GM06990 (cell line): Measurements from ENCODE around the gene CHURC1.

ENCODE experiments used
- DNase-seq: peaks from one replicate; pipeline ENCODE4 v3.0.0-alpha.2; 2011; ENCODE audit not compliant: insufficient read length; ENCODE audit errors: extremely low read depth
- H3K27me3 ChIP-seq: replicated peaks from 2 replicates; pipeline ENCODE4 v1.6.0; 2011; ENCODE audit warnings: low read length; ENCODE audit not compliant: control insufficient read depth, insufficient read depth
- H3K36me3 ChIP-seq: 2 replicates; pipeline ENCODE4 v1.5.1; 2011; ENCODE audit warnings: low read length; ENCODE audit not compliant: control insufficient read depth, insufficient read depth
- H3K4me3 ChIP-seq: replicated peaks from 2 replicates; pipeline ENCODE4 v1.5.1; 2011; ENCODE audit warnings: low read depth, mild to moderate bottlenecking, control low read depth, low read length
- TF ChIP-seq, protein P1 (sequence below): IDR thresholded peaks from 2 replicates; pipeline ENCODE4 v1.5.1; 2011; ENCODE audit warnings: low read length, control low read depth, mild to moderate bottlenecking, inconsistent platforms; ENCODE audit not compliant: insufficient read depth, poor library complexity, severe bottlenecking

CHURC1 gene

GRCh38 chr14:64878837-64879634, 35.2 kb upstream of the CHURC1 start:
- Histone ChIP-seq H3K27me3 (peaks cover 3% of the 10 kb centered on the region), H3K36me3 (no peaks in the 10 kb centered on the region), H3K4me3 (peak overlapping the region; percentile 62; the same call in 1 of the 2 replicates)
- peak; percentile 14 for DNase-seq
- TF ChIP-seq, protein P1, sequence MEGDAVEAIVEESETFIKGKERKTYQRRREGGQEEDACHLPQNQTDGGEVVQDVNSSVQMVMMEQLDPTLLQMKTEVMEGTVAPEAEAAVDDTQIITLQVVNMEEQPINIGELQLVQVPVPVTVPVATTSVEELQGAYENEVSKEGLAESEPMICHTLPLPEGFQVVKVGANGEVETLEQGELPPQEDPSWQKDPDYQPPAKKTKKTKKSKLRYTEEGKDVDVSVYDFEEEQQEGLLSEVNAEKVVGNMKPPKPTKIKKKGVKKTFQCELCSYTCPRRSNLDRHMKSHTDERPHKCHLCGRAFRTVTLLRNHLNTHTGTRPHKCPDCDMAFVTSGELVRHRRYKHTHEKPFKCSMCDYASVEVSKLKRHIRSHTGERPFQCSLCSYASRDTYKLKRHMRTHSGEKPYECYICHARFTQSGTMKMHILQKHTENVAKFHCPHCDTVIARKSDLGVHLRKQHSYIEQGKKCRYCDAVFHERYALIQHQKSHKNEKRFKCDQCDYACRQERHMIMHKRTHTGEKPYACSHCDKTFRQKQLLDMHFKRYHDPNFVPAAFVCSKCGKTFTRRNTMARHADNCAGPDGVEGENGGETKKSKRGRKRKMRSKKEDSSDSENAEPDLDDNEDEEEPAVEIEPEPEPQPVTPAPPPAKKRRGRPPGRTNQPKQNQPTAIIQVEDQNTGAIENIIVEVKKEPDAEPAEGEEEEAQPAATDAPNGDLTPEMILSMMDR: no peak

GRCh38 chr14:64879635-64880220, 34.5 kb upstream of the CHURC1 start, which contains the start of gene SPTB:
SPTB (minus strand) TSS chr14:64879907; CDS start chr14:64823094, 56,813 bp downstream.
- peak; percentile 61 for DNase-seq
- H3K36me3 ChIP-seq: no peaks in the 10 kb centered on the region
- TF ChIP-seq, protein P1: no peak
- peaks cover 3% of the 10 kb centered on the region for H3K27me3 ChIP-seq
- H3K4me3 ChIP-seq: peak within 1 kb of the TSS; percentile 62

DNA sequence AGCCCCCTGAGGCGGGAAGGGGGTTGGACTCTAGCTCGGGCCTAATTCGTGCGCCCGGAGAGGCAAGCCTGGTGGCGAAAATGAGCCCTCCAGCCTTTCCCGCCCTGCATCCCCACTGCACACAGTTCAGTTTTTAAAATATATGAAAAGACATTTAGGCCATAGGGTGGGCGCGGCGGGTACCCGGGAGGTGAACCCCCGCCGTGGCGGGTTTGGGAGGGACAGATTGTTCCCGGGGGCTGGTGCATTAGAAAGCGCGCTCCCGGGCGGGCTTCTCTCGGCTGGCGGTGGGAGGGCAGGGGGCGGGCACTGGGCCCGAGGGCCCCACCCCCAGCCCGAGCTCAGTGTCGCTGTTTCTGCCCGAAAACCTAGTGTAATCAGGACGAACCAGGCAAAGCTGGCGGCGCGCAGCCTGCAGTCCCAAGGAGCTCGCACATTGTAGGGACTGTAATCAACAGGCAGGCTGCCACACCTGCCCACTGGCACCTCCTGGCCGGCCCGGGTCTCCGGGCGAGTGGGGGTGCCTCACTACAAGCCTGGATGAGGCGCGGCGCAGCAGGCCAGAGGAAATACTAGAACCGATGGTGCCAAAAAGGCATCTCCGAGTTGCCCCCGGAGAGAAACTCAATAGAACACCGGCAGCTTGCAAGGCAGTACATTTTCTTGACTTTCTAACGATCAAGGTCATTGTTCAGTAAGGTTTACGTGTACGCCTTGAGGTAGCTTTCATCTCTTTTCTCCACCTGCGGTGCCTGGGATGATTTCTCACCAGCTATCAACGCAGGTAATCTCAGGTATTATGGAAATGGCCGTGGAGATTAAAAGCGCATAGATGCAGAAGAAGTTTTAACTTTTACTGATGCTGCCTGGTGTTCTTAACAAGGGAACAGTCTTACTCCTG, 33.8 kb upstream of the CHURC1 start:
- TF ChIP-seq, protein P1: no peak
- peaks cover 3% of the 10 kb centered on the region for H3K27me3 ChIP-seq
- DNase-seq: peak; percentile 65
- no peaks in the 10 kb centered on the region for H3K36me3 ChIP-seq
- H3K4me3 ChIP-seq: peak overlapping the region; percentile 62

DNA sequence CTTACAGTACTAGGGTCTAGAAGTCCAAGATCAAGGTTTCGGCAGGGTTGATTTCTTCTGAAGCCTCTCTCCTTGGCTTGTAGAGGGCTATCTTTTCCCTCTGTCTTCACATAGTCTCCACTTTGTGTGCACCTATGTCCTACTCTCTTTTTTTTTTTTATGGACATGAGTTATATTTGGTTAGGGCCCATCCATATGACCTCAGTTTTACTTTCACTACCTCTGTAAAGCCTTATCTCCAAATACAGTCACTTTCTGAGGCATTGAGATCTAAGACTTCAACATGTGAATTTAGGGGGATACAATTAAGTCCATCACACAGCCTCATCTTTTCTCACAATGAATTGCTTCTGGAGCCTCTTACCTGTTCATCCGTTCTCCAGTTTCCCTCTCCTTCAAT, 28.7 kb upstream of the CHURC1 start:
- Histone ChIP-seq H3K36me3 (no peaks in the 10 kb centered on the region), H3K27me3 (no peaks in the 10 kb centered on the region; the same call in 1 of the 2 replicates), H3K4me3 (no peak overlapping the region)
- DNase-seq: no peak
- TF ChIP-seq, protein P1: no peak

- no peaks in the 10 kb centered on the region; the same call in 1 of the 2 replicates for H3K27me3 ChIP-seq
- no peak for DNase-seq
- no peaks in the 10 kb centered on the region for H3K36me3 ChIP-seq
- TF ChIP-seq, protein P1: no peak
- H3K4me3 ChIP-seq: no peak overlapping the region
Observed at GRCh38 chr14:64889352-64889751, 24.9 kb upstream of the CHURC1 start.
